Panc1 (cell line): ENCODE measurements around the gene RANBP3L.

Experiments used
- CTCF ChIP-seq: fragments of 450-650 bp; IDR thresholded peaks from 2 replicates; pipeline ENCODE4 v1.5.1; 2017; ENCODE audit warnings: mild to moderate bottlenecking
- SIN3A ChIP-seq: IDR thresholded peaks from 2 replicates; pipeline ENCODE4 v1.6.1; 2012; ENCODE audit warnings: low read depth, mild to moderate bottlenecking, low read length, moderate library complexity, borderline replicate concordance; ENCODE audit not compliant: insufficient read depth

DNA sequence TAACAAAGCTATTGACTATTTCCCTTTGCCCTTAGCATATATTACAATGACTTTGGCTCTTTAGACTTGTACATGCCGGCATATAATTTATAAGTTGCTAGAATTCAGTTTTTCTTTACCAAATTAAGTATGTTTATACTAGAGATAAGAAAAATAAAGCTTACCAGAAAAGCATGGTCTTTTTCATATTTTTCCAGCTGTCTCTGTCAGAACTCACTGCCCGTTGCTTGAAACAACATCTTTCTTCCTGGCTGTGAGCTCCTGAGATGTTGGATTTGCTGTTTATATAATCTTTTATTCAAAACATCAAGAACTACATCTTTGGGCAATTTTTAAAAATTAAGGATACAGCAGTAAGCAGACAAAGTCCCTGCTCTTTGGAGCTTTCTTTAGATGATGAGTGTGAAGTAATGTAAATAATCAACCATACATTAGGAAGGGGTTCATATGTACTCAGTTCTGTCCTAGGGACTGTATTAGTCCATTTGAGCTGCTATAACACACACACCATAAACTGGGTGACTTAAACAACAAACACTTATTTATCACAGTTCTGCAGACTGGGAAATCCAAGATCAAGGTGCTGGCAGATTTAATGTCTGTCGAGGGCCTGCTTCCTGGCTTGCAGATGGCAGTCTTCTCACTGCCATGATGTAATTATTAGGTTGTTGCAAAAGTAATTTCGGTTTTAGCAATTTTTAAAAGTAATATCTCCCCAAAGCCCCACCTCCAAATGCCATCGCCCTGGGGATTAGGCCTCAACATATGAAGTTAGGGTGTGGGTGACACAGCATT is 45.4 kb upstream of the RANBP3L start:
- no peak for TF ChIP-seq CTCF
- no peak for TF ChIP-seq SIN3A
